GM19035 (cell line): ENCODE measurements around the gene BIN1.

Experiments
- ATAC-seq: cut with Tn5 transposase; IDR thresholded peaks from one replicate; pipeline ENCODE4 v1.9.1; 2021; ENCODE audit not compliant: unreplicated experiment

Gene BIN1

GRCh38 chr2:127106991-127107621, at the start of gene BIN1:
BIN1 (minus strand) TSS chr2:127107154; CDS start chr2:127106943, 211 bp downstream.
- peak; percentile 87 for ATAC-seq

- ATAC-seq, result no peak
Measured at GRCh38 chr2:127155947-127156346, 49.0 kb upstream of the BIN1 start.

GRCh38 chr2:127155028-127155581, 48.2 kb upstream of the BIN1 start:
- ATAC-seq, result no peak

GRCh38 chr2:127154396-127154795, 47.4 kb upstream of the BIN1 start:
- no peak for ATAC-seq

- ATAC-seq, result no peak
Measured at GRCh38 chr2:127153691-127154158, 46.8 kb upstream of the BIN1 start.

GRCh38 chr2:127150996-127151395, 44.0 kb upstream of the BIN1 start:
- ATAC-seq, result no peak

GRCh38 chr2:127149384-127149783, 42.4 kb upstream of the BIN1 start:
- no peak for ATAC-seq

- no peak for ATAC-seq
Measured at GRCh38 chr2:127146820-127147502, 40.0 kb upstream of the BIN1 start.

GRCh38 chr2:127146071-127146725, 39.2 kb upstream of the BIN1 start:
- no peak for ATAC-seq

- no peak for ATAC-seq
Measured at GRCh38 chr2:127145280-127145895, 38.4 kb upstream of the BIN1 start.

- ATAC-seq, result no peak
Measured at GRCh38 chr2:127143841-127144782, 37.2 kb upstream of the BIN1 start.

GRCh38 chr2:127142663-127143630, 36.0 kb upstream of the BIN1 start:
- no peak for ATAC-seq

GRCh38 chr2:127140538-127140937, 33.6 kb upstream of the BIN1 start:
- no peak for ATAC-seq

GRCh38 chr2:127139766-127140165, 32.8 kb upstream of the BIN1 start:
- no peak for ATAC-seq

GRCh38 chr2:127138281-127138680, 31.3 kb upstream of the BIN1 start:
- ATAC-seq, result no peak

GRCh38 chr2:127137741-127138140, 30.8 kb upstream of the BIN1 start:
- no peak for ATAC-seq

GRCh38 chr2:127137225-127137624, 30.3 kb upstream of the BIN1 start:
- no peak for ATAC-seq

GRCh38 chr2:127134833-127135830, 28.2 kb upstream of the BIN1 start:
- no peak for ATAC-seq
